Gastrocnemius medialis (tissue), 4 donors: ENCODE measurements around the gene NME8.

ENCODE experiments used
- POLR2A ChIP-seq, 2 donors: fragments of 450-650 bp; IDR thresholded peaks; one replicate each; pipeline ENCODE4 v1.6.1; 2017; ENCODE audit warnings: antibody characterized with exemption in 2 of 2, mild to moderate bottlenecking in 2 of 2, moderate library complexity in 2 of 2
- TF ChIP-seq, protein P1 (sequence below), 5 experiments: fragments of 450-650 bp in 3 of 5; fragments of 200-600 bp in 2 of 5; sonication (generic) in 2 of 5; IDR thresholded peaks in 4 of 5; conservative IDR thresholded peaks in 1 of 5; 1 replicate in 4 of 5; 2 replicates in 1 of 5; pipeline ENCODE4 v1.5.1; 2016 to 2019; ENCODE audit warnings: antibody characterized with exemption in 5 of 5, mild to moderate bottlenecking in 3 of 5, moderate library complexity in 3 of 5

DNA sequence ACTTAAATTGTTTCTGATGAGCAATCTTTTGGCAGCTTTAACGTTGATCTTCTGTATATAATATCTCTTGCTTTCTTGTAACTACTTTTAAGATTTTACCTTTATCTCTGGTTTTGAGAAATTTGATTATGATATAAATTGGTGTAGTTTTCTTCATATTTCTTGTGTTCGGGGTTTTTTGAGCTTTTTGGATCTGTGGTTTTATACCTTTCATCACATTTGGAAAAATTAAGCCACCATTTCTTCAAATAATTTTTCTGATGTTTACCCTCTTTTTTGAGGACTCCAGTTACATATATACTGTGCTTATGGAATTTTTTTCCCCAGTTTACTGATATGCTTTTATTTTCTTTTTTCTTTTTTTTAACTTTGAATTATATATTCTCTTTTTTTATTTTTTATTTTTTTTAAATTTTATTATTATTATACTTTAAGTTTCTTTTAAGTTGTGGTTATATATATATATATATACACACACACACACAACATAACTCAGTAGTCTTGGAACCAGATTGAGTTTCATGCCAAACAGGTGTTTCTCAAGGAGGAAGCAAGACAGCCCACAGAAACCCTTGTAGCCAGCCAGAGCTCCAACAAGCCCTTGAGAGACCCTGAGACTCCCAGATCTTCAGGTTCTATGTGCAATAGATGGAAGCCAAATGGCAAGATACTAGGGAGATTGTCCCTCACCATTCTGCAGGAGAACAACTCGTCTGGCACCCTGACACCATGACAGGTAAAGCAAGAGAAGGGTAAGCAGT lies 27.5 kb upstream of the NME8 start:
- TF ChIP-seq, protein P1, sequence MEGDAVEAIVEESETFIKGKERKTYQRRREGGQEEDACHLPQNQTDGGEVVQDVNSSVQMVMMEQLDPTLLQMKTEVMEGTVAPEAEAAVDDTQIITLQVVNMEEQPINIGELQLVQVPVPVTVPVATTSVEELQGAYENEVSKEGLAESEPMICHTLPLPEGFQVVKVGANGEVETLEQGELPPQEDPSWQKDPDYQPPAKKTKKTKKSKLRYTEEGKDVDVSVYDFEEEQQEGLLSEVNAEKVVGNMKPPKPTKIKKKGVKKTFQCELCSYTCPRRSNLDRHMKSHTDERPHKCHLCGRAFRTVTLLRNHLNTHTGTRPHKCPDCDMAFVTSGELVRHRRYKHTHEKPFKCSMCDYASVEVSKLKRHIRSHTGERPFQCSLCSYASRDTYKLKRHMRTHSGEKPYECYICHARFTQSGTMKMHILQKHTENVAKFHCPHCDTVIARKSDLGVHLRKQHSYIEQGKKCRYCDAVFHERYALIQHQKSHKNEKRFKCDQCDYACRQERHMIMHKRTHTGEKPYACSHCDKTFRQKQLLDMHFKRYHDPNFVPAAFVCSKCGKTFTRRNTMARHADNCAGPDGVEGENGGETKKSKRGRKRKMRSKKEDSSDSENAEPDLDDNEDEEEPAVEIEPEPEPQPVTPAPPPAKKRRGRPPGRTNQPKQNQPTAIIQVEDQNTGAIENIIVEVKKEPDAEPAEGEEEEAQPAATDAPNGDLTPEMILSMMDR (IDR thresholded peaks at IDR 0.05 in 4 of 5, conservative IDR thresholded peaks at IDR 0.05 in 1 of 5) = no peak
- TF ChIP-seq POLR2A (IDR thresholded peaks at IDR 0.05) = no peak
